Neural crest cell (in vitro differentiated cells): ENCODE data around the gene PLD4. TPM values are rescaled to one million over a fixed set of nuclear protein-coding genes. Genes with fewer than 3 reads are reported as not detected.

Experiments
- DNase-seq: peaks from one replicate; pipeline ENCODE4 v3.0.0; 2021; ENCODE audit warnings: low read depth, mixed read lengths, low spot score
- H3K27ac Mint-ChIP-seq: one replicate; pipeline ENCODE4 v1.8.0; 2021; ENCODE audit warnings: mild to moderate bottlenecking, mixed read lengths; ENCODE audit not compliant: unreplicated experiment
- H3K27me3 Mint-ChIP-seq: 2 replicates; pipeline ENCODE4 v1.8.0; 2021; ENCODE audit warnings: low read depth, mild to moderate bottlenecking, mixed read lengths
- H3K36me3 Mint-ChIP-seq: 2 replicates; pipeline ENCODE4 v1.8.0; 2021; ENCODE audit warnings: low read depth, mild to moderate bottlenecking, mixed read lengths
- H3K4me1 Mint-ChIP-seq: 2 replicates; pipeline ENCODE4 v1.8.0; 2021; ENCODE audit warnings: mixed read lengths
- H3K4me3 Mint-ChIP-seq: one replicate; pipeline ENCODE4 v1.8.0; 2021; ENCODE audit warnings: mild to moderate bottlenecking, mixed read lengths
- H3K9me3 Mint-ChIP-seq: 2 replicates; pipeline ENCODE4 v1.8.0; 2021; ENCODE audit warnings: mixed read lengths
- total RNA-seq: library from RNA; stranded (reverse); gene quantifications from 2 replicates; pipeline ENCODE4 v1.2.1, GENCODE V29; 2021
- TF ChIP-seq, protein P1 (sequence below): fragments of 200-600 bp; sonication (generic); conservative IDR thresholded peaks from 2 replicates; pipeline ENCODE4 v1.5.0; 2021; ENCODE audit warnings: antibody characterized with exemption, mild to moderate bottlenecking

The PLD4 gene
- total RNA-seq, 1 donor from 2014 or later: 0.02 TPM

DNA sequence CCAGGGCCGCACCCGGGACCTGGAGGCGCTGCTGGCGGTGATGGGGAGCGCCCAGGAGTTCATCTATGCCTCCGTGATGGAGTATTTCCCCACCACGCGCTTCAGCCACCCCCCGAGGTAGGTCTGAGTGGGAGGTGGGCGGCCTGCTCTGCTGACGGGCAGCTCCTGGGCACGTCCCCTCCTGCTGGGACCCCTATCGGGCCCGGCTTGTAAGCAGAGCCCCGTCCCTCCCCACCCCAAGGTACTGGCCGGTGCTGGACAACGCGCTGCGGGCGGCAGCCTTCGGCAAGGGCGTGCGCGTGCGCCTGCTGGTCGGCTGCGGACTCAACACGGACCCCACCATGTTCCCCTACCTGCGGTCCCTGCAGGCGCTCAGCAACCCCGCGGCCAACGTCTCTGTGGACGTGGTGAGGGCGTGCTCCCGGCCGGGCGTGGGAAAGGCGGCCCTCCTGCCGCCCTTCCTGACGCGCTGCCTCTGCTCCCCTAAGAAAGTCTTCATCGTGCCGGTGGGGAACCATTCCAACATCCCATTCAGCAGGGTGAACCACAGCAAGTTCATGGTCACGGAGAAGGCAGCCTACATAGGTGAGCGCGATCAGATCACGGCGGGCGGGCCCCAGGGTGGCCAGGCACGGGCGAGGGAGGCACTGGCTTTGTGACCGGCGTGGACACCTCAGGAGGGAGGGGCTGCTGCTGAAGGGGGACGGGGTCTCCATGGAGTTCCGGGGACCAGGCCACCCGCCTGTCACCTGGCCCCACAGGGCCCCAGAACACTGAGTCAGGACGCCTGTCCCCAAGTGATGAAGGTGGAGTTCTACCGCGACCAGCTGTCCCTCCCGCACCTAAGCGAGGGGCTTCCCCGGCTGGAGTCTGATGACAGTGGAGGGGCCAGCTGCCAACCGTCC, 7.3 kb downstream of the PLD4 start:
- H3K36me3 Mint-ChIP-seq: no peaks in the 10 kb centered on the region
- H3K27ac Mint-ChIP-seq: no peak overlapping the region

DNA sequence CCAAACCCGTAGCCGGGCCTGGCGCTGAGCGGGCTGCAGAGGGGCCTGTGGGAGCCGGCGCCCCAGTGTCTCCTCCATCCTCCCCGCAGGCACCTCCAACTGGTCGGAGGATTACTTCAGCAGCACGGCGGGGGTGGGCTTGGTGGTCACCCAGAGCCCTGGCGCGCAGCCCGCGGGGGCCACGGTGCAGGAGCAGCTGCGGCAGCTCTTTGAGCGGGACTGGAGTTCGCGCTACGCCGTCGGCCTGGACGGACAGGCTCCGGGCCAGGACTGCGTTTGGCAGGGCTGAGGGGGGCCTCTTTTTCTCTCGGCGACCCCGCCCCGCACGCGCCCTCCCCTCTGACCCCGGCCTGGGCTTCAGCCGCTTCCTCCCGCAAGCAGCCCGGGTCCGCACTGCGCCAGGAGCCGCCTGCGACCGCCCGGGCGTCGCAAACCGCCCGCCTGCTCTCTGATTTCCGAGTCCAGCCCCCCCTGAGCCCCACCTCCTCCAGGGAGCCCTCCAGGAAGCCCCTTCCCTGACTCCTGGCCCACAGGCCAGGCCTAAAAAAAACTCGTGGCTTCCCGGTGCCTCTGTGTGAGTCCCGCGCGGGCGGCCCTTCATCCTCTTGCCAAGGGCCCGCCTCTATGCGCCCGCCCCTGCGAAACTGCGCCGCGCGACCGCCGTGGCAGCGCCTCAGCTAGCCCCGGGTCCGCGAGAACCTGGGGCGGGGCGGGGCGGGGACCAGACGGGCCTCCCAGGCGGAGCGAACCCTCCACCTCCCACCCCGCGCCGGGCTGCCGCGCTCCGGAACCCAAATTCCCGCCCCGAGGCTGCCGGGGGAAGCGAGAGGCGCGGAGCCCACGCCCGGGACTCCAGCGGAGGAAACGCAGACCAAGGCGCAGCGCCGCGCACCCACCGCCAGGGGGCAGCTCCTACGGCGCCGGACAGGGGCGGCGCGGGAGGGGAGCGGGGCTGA, 8.3 kb downstream of the PLD4 start:
- H3K4me3 Mint-ChIP-seq: no peak overlapping the region
- H3K36me3 Mint-ChIP-seq: no peaks in the 10 kb centered on the region
- H3K27me3 Mint-ChIP-seq: peaks cover 65% of the 10 kb centered on the region
- peak; percentile 93 for DNase-seq
- no peak overlapping the region for H3K27ac Mint-ChIP-seq
- TF ChIP-seq, protein P1, sequence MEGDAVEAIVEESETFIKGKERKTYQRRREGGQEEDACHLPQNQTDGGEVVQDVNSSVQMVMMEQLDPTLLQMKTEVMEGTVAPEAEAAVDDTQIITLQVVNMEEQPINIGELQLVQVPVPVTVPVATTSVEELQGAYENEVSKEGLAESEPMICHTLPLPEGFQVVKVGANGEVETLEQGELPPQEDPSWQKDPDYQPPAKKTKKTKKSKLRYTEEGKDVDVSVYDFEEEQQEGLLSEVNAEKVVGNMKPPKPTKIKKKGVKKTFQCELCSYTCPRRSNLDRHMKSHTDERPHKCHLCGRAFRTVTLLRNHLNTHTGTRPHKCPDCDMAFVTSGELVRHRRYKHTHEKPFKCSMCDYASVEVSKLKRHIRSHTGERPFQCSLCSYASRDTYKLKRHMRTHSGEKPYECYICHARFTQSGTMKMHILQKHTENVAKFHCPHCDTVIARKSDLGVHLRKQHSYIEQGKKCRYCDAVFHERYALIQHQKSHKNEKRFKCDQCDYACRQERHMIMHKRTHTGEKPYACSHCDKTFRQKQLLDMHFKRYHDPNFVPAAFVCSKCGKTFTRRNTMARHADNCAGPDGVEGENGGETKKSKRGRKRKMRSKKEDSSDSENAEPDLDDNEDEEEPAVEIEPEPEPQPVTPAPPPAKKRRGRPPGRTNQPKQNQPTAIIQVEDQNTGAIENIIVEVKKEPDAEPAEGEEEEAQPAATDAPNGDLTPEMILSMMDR: peak; percentile 74
- peaks cover 3% of the 10 kb centered on the region for H3K4me1 Mint-ChIP-seq
- H3K9me3 Mint-ChIP-seq: no peaks in the 10 kb centered on the region

More for the DNA sequence above, 7.3 kb downstream of the PLD4 start:
- DNase-seq: no peak
- Mint-ChIP-seq H3K9me3 (no peaks in the 10 kb centered on the region), H3K27me3 (peaks cover 55% of the 10 kb centered on the region), H3K4me3 (peak overlapping the region; percentile 72), H3K4me1 (peaks cover 3% of the 10 kb centered on the region)
- TF ChIP-seq, protein P1: no peak

DNA sequence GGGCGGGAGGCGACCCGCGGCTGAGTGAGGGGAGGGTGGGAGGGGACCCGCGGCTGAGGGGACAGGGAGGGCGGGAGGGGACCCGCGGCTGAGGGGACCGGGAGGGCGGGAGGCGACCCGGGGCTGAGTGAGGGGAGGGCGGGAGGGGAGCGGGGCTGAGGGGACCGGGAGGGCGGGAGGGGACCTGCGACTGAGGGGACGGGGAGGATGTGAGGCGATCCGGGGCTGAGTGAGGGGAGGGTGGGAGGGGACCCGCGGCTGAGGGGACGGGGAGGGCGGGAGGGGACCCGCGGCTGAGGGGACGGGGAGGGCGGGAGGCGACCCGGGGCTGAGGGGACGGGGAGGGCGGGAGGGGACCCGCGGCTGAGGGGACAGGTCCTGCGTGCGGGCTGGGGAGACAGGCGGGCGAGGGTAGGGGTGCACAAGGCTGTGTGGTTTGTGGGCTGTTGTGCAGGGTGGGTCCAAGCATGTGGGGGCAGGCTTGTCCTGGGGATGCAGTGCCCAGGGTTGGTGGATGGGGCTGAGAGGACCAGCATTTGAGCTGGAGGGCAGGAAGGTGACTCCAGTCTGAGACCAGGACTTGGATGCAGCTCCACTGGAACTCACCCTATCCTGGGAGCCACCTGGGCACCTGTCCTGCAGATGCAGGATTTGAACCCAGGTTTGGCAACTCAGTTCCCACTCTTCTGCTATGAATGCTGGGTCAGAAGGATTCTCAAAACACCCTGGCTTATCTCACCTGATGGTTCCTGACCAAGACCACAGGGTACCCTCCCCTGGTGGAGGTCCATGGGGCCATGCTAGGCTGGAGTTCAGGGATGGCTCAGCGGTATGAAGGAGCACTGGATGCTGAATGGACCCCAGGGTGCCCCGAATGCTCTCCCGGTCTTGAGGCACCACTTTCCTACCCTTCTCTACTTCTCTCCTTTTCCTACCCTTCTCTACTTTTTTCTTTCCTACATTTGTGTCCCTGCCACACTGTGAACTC, 9.4 kb downstream of the PLD4 start:
- peak overlapping the region; percentile 75 for H3K4me3 Mint-ChIP-seq

DNA sequence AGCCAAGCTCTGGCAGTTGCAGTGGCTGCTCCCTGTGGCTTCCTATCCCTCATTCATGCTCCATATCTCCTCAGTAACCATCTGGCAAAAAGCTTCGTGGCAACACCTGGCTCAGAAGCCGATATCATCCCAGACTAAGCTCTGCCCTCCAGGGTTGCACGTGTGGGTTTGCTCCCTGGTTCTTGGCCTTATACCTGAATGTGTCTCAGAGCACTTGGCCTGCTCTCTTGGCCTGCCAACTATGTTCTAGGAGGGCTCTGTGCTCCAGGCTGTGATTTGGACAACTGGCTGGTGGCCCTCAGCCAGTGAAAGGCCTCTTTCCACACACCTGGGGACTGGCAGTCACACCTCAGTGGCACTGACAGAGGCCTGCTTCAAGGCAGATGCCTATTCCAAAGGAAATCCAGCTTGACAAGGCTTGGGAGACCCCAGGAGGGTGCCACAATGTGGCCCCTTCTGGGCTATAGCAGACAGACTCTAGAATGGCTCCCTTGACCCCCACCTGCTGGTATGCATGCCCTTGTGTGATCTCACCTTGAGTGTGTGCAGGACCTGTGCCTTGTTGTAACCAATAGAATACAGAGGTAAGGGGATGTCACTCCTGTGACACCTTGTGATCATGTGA, 10.5 kb downstream of the PLD4 start:
- Mint-ChIP-seq H3K4me3 (peak overlapping the region; percentile 75), H3K36me3 (no peaks in the 10 kb centered on the region), H3K27me3 (peaks cover 82% of the 10 kb centered on the region), H3K4me1 (peaks cover 3% of the 10 kb centered on the region), H3K27ac (no peak overlapping the region), H3K9me3 (no peaks in the 10 kb centered on the region)
- DNase-seq: no peak
- TF ChIP-seq, protein P1: no peak

More for the DNA sequence above, 9.4 kb downstream of the PLD4 start:
- H3K36me3 Mint-ChIP-seq: no peaks in the 10 kb centered on the region
- H3K27ac Mint-ChIP-seq: no peak overlapping the region
- no peak for DNase-seq
- H3K4me1 Mint-ChIP-seq: peaks cover 3% of the 10 kb centered on the region
- TF ChIP-seq, protein P1: no peak
- peaks cover 75% of the 10 kb centered on the region for H3K27me3 Mint-ChIP-seq
- H3K9me3 Mint-ChIP-seq: no peaks in the 10 kb centered on the region
